Vagina (tissue), 2 donors: ENCODE data around the gene BCR. TPM values are rescaled to one million over a fixed set of nuclear protein-coding genes. Genes with fewer than 3 reads are reported as not detected.

Experiments used
- DNase-seq, 2 donors: peaks; one replicate each; pipeline ENCODE4 v3.0.0-alpha.2; 2017; ENCODE audit errors: extremely low spot score in 2 of 2
- H3K27ac ChIP-seq: fragments of 200-600 bp; sonication (generic); one replicate; pipeline ENCODE4 v1.5.1; 2019
- H3K27me3 ChIP-seq: fragments of 200-600 bp; sonication (generic); one replicate; pipeline ENCODE4 v1.5.1; 2019
- H3K36me3 ChIP-seq, 2 donors: fragments of 200-600 bp; sonication (generic); one replicate each; pipeline ENCODE4 v1.5.1; 2017 to 2019
- H3K4me1 ChIP-seq: fragments of 200-600 bp; sonication (generic); one replicate; pipeline ENCODE4 v1.5.1; 2019
- H3K4me3 ChIP-seq, 2 donors: fragments of 200-600 bp; sonication (generic); 1 replicate in 1 of 2; 2 replicates in 1 of 2; pipeline ENCODE4 v1.5.1; 2016 to 2019
- H3K9me3 ChIP-seq: fragments of 200-600 bp; sonication (generic); one replicate; pipeline ENCODE4 v1.5.1; 2019
- CTCF ChIP-seq, 3 experiments: fragments of 450-650 bp in 2 of 3; fragments of 200-600 bp in 1 of 3; sonication (generic) in 1 of 3; IDR thresholded peaks; one replicate each; pipeline ENCODE4 v1.5.1; 2017 to 2019; ENCODE audit warnings: antibody characterized with exemption in 3 of 3, mild to moderate bottlenecking in 2 of 3, moderate library complexity in 2 of 3
- POLR2A ChIP-seq, 2 donors: fragments of 450-650 bp; IDR thresholded peaks; one replicate each; pipeline ENCODE4 v1.6.1; 2017; ENCODE audit warnings: antibody characterized with exemption in 2 of 2, mild to moderate bottlenecking in 2 of 2, moderate library complexity in 2 of 2
- POLR2AphosphoS5 ChIP-seq, 2 donors: sonication (generic); formaldehyde crosslinking; IDR thresholded peaks; one replicate each; pipeline ENCODE4 v1.9.0; 2017; ENCODE audit warnings: antibody characterized with exemption in 2 of 2, mild to moderate bottlenecking in 2 of 2, low read depth in 1 of 2; ENCODE audit not compliant: insufficient read depth in 1 of 2
- intact Hi-C: fragments of 100-400 bp; cut with DNase I; formaldehyde crosslinking; loops from one replicate; pipeline ENCODE4 v1.15.1; 2023
- total RNA-seq: library from RNA; depleted of rRNA; stranded (reverse); fragments of >200 nt; gene quantifications from one replicate; pipeline ENCODE4 v1.2.3, GENCODE V29; 2016

Gene BCR
- total RNA-seq, 1 donor from 2014 or later, result 52.5 TPM

GRCh38 chr22:23230348-23231068 lies 50.2 kb downstream of the BCR start:
- no peak overlapping the region for H3K4me3 ChIP-seq
- peaks cover 40% of the 10 kb centered on the region for H3K4me1 ChIP-seq
- H3K9me3 ChIP-seq, result peaks cover 9% of the 10 kb centered on the region
- no peak overlapping the region for H3K27ac ChIP-seq
- no peak for DNase-seq
- no peaks in the 10 kb centered on the region for H3K27me3 ChIP-seq
- no peaks in the 10 kb centered on the region for H3K36me3 ChIP-seq
- intact Hi-C loops, result no loop called here
- TF ChIP-seq POLR2AphosphoS5 (IDR thresholded peaks at IDR 0.05; ENCODE audit: insufficient read depth in 1 of 2, low read depth in 1 of 2), result no peak
- no peak for TF ChIP-seq CTCF (IDR thresholded peaks at IDR 0.05)

- Histone ChIP-seq H3K27ac (no peak overlapping the region), H3K9me3 (peaks cover 9% of the 10 kb centered on the region), H3K27me3 (no peaks in the 10 kb centered on the region), H3K4me3 (no peak overlapping the region), H3K4me1 (peaks cover 37% of the 10 kb centered on the region), H3K36me3 (no peaks in the 10 kb centered on the region)
- intact Hi-C loops, result no loop called here
- TF ChIP-seq CTCF (IDR thresholded peaks at IDR 0.05), result no peak
- TF ChIP-seq POLR2AphosphoS5 (IDR thresholded peaks at IDR 0.05; ENCODE audit: insufficient read depth in 1 of 2, low read depth in 1 of 2), result no peak
- no peak for TF ChIP-seq POLR2A (IDR thresholded peaks at IDR 0.05)
- DNase-seq, result no peak
Observed at GRCh38 chr22:23231471-23232093, 51.3 kb downstream of the BCR start.

- no peak for TF ChIP-seq POLR2AphosphoS5 (IDR thresholded peaks at IDR 0.05; ENCODE audit: insufficient read depth in 1 of 2, low read depth in 1 of 2)
- H3K9me3 ChIP-seq, result peaks cover 9% of the 10 kb centered on the region
- intact Hi-C loops, result no loop called here
- no peaks in the 10 kb centered on the region for H3K36me3 ChIP-seq
- no peak for DNase-seq
- H3K27me3 ChIP-seq, result no peaks in the 10 kb centered on the region
- H3K4me3 ChIP-seq, result no peak overlapping the region
- H3K4me1 ChIP-seq, result peaks cover 44% of the 10 kb centered on the region
- H3K27ac ChIP-seq, result no peak overlapping the region
Observed at GRCh38 chr22:23232094-23232905, 52.0 kb downstream of the BCR start.

- no peaks in the 10 kb centered on the region for H3K27me3 ChIP-seq
- no peak overlapping the region for H3K4me3 ChIP-seq
- intact Hi-C loops, result no loop called here
- H3K4me1 ChIP-seq, result peaks cover 50% of the 10 kb centered on the region
- TF ChIP-seq POLR2A (IDR thresholded peaks at IDR 0.05) (no peak), CTCF (IDR thresholded peaks at IDR 0.05) (no peak), POLR2AphosphoS5 (IDR thresholded peaks at IDR 0.05; ENCODE audit: insufficient read depth in 1 of 2, low read depth in 1 of 2) (no peak)
- DNase-seq, result no peak
- no peak overlapping the region for H3K27ac ChIP-seq
- H3K36me3 ChIP-seq, result no peaks in the 10 kb centered on the region
- H3K9me3 ChIP-seq, result peaks cover 9% of the 10 kb centered on the region
Observed at GRCh38 chr22:23233084-23233531, 52.8 kb downstream of the BCR start.

GRCh38 chr22:23233752-23234408 lies 53.6 kb downstream of the BCR start:
- H3K36me3 ChIP-seq, result no peaks in the 10 kb centered on the region
- no peaks in the 10 kb centered on the region for H3K27me3 ChIP-seq
- no peak overlapping the region for H3K27ac ChIP-seq
- DNase-seq, result no peak
- intact Hi-C loops, result no loop called here
- H3K4me3 ChIP-seq, result no peak overlapping the region
- TF ChIP-seq POLR2A (IDR thresholded peaks at IDR 0.05), result no peak
- TF ChIP-seq POLR2AphosphoS5 (IDR thresholded peaks at IDR 0.05; ENCODE audit: insufficient read depth in 1 of 2, low read depth in 1 of 2), result no peak
- no peak for TF ChIP-seq CTCF (IDR thresholded peaks at IDR 0.05)
- H3K4me1 ChIP-seq, result peaks cover 50% of the 10 kb centered on the region
- H3K9me3 ChIP-seq, result peaks cover 4% of the 10 kb centered on the region
